Stimulated activated naive CD4-positive, alpha-beta T cell (primary cell): ENCODE results near the gene NKTR.
"Not testable (repeated sequence)": the region's sequence is repeated elsewhere in the genome, so short reads cannot be mapped to it uniquely, and the experiment has no call there.

ENCODE experiments used
- DNase-seq, 6 experiments: peaks; one replicate each; lab custom pipeline; 2025; lab: John Stamatoyannopoulos, UW

The NKTR gene

DNA sequence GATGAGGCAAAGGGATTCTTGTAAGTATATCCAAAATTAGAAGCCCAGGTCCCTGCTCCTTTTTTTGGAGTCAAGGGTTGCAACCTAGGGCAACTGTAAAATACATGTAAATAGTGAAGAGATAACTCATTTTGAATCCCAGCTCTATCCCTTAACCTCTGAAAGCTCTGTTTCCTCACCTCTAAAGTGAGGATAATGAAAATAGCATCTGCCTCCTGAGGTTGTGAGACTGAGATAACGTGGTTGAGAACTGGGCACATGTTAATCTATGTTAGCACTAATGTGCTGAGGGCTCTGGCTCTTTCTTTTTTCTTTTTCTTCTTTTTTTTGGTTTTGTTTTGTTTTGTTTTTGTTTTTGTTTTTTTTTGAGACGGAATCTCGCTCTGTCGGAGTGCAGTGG is 4.8 kb upstream of the NKTR start:
- no peak for DNase-seq

DNA sequence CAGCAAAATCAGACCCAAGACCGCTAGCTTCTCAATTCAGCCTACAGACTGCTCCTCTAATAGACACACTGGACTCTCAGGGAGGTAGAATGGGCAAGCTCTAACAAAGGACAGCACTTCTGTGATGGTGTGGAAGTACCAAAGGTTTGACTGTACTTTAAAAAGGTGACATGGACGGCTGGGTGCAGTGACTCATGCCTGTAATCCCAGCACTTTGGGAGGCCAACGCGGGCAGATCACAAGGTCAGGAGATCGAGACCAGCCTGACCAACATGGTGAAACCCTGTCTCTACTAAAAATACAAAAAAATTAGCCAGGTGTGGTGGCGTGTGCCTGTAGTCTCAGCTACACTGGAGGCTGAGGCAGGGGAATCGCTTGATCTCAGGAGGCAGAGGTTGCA is 3.4 kb upstream of the NKTR start:
- DNase-seq: not testable (repeated sequence)

DNA sequence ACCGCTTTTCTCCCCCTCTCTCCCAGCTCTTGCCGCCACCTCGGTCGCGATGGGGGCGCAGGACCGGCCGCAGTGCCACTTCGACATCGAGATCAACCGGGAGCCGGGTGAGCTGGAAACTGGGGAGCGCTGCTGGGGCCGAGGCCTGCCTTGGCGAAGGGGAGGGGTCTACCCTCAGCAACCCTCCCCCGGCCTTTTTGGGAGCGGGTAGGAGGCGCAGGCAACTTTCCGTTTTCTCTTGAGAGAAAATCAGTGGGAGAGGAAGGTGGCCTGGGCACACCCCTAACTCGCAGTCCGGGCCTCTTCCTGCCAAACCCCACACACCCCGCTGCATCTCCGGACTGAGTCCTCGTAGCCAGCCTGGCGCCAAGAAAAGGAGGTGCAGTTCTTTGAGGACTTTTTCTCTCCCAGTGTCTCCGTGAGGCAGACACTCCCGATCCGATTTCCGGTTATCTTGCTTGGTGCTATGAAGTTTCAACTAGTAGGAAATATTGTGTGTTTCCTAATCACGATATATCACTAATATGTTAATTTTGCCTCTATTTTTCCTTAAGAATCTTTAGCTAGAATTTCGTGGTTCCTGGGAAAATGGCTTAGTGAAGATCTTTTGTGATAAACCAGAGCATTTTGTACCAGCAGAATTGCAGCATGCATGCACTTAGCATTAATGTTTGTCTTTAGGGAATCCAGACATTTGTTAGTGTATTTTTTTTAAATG is 631 bp downstream of the NKTR start:
- peak in 3 of 6 experiments; percentile 37 to 67 (median 55) for DNase-seq

GRCh38 chr3:42601896-42602581 is 1.6 kb downstream of the NKTR start:
- peak in 2 of 6 experiments; percentile 28 for DNase-seq

GRCh38 chr3:42602961-42603360 is 2.5 kb downstream of the NKTR start:
- no peak for DNase-seq

GRCh38 chr3:42605546-42606173 is 5.2 kb downstream of the NKTR start:
- DNase-seq: no peak

- DNase-seq: no peak
These were observed 8.1 kb downstream of the NKTR start for GRCh38 chr3:42608581-42608980.

- DNase-seq: peak in 1 of 6 experiments; percentile 2
These were observed 10.5 kb downstream of the NKTR start for GRCh38 chr3:42610976-42611375.

DNA sequence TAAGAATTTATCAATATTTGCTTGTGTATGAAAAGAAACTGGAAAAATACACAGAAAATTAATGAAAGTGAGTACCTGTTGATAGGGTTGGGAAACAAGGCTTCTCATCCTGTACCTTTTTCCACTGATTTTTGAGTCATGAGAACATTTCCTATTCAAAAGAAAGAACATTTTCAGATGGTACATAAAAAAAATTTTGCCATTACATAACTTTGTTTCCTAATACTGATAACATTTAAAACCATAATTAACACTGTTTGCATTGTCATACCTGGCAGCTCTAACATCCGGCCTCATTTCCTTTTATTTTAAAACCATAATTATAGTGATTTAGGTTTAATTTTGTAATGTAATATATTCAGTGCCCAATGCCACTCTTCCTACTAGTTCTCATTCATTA is 11.7 kb downstream of the NKTR start:
- DNase-seq: no peak

DNA sequence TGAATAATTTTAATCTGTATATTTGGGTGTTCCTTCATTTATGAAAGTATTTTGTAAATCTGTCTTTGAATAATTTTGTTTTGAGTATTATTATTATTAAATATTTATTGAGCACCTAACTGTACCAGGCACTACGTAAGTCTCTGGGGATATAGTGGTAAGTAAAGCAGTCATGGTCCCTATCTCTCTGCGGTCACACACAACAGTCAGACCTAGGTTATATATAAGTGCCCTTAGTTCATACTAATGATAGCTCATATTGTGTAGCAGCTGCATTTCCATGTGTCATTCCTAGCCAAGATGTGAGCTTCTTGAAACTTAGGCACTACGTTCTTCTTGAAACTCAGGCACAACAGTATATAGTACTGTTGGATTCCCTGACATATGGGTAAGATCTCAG is 12.4 kb downstream of the NKTR start:
- no peak for DNase-seq

DNA sequence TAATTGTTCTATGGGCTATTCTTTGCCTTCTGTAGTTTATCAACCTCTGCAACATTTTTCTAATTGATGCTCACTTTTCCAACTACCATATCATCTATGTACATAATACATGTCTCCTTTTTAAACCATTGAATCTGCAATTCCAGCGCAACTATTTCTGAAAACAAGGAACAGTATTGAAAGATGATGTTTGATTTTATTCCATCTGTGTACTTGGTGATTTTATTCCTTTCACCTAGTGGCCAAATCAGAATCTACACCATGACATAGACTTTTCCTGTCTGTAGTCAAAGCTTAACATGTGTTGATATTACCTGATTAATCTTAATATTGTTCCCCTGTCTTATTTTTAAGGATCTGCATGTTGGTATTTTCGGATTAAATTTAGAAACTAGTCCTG is 13.0 kb downstream of the NKTR start:
- no peak for DNase-seq

- no peak for DNase-seq
These were observed 31.1 kb downstream of the NKTR start for GRCh38 chr3:42631620-42632019.

- DNase-seq: no peak
These were observed 31.7 kb downstream of the NKTR start for GRCh38 chr3:42632146-42632545.

DNA sequence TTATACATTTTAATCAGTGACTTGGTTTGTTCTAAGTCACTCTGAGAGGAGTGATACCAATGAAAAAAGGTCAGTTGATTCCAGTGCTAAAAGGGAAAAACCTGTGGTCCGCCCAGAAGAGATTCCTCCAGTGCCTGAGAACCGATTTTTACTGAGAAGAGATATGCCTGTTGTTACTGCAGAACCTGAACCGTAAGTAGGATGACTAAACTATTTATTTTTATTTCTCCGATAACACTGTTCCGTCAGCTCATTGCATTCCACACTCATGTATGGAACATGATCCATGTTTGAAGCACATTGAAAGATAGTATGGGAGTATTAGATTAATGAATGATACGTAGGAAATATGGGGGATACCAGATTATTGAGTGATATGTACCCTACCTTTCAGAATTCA is 33.1 kb downstream of the NKTR start:
- DNase-seq: no peak

GRCh38 chr3:42635111-42635510 is 34.6 kb downstream of the NKTR start:
- peak in 1 of 6 experiments; percentile 6 for DNase-seq

DNA sequence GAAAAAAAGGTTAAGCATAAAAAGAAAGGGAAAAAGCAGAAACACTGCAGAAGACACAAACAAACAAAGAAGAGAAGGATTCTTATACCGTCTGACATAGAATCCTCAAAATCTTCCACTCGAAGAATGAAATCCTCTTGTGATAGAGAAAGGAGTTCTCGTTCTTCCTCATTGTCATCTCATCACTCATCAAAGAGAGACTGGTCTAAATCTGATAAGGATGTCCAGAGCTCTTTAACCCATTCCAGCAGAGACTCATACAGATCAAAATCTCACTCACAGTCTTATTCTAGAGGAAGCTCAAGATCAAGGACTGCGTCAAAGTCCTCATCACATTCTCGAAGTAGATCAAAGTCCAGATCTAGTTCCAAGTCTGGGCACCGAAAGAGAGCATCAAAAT is 36.5 kb downstream of the NKTR start:
- no peak for DNase-seq

DNA sequence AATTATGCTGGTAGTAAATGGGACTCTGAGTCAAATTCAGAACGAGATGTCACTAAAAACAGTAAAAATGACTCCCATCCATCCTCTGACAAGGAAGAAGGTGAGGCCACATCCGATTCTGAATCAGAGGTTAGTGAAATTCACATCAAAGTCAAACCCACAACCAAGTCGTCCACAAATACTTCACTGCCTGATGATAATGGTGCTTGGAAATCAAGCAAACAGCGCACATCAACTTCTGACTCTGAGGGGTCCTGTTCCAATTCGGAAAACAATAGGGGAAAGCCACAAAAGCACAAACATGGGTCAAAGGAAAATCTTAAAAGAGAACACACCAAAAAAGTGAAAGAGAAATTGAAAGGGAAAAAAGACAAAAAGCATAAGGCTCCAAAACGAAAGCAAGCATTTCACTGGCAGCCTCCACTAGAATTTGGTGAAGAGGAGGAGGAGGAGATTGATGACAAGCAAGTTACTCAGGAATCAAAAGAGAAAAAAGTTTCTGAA is 37.9 kb downstream of the NKTR start:
- DNase-seq: peak in 4 of 6 experiments; percentile 17 to 79 (median 58)

GRCh38 chr3:42639192-42639591 is 38.7 kb downstream of the NKTR start:
- no peak for DNase-seq

GRCh38 chr3:42640129-42640528 is 39.6 kb downstream of the NKTR start:
- DNase-seq: no peak

DNA sequence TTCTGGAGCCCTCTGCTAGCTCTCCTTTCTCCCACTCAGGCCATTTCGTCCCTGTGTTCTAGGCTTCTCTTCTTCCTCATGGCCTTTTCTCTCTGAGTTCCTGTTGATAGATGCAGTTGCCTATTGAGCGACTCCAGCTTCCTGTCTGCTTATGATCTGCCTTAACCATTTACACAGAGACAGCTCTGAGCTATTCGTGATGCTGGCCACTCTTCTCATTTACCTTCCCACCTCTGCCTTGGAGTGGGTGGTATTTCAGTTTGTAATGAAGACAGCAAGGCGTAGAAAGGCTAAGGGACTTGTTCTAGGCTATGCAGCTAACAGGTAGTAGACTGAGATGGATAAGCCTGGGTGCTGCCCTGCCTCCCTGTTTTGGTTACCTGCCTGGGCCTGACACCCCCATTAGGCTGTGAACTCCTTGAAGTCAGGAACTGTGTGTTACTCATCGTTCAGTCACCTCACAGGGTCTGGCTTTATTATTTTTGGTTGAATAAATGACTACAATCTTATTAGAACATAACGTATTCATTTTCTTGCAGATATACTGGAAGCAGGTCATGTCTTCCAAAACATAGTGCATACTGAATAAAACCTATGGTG is 40.4 kb downstream of the NKTR start:
- DNase-seq: no peak

DNA sequence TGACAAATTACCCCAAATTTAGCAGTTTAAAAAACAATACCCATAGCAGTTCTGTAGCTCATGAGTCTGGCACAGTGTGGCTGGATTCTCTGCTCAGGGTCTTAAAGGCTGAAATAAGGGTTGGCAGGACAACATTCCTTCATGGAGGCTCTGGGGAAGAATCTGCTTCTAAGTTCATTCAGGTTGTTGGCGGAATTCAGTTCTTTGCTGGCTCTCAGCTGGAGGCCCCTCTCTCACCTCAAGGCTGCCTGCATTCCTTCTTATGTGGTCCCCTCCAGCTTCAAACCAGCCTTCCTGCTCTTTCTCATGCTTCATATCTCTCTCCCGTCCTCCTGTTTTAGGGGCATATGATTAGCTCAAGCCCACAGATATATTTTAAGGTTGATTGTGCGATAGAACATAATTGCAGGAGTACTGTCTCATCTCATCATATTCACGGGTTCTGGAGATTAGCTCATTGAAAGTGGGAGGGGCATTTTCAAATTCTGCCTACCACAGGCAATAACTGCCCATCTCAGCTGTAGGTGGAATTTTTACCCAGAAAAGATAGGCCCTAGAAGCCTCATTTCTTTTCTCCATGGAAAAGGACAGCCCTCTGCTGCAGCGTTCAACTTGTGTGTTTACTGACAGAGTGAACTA is 47.5 kb downstream of the NKTR start:
- DNase-seq: no peak

GRCh38 chr3:42649006-42649405 is 48.5 kb downstream of the NKTR start:
- DNase-seq: no peak
